Measurements from ENCODE around the gene INTS2. TPM values are rescaled to one million over a fixed set of nuclear protein-coding genes. Genes with fewer than 3 reads are reported as not detected.

Gene INTS2
- total RNA-seq, 1 experiment from 2014 or later, result 26.3 TPM

GRCh38 chr17:61869138-61869537 is 58.6 kb downstream of the INTS2 start:
- CTCF ChIA-PET, result no interaction called here

GRCh38 chr17:61868074-61868473 is 59.7 kb downstream of the INTS2 start:
- BruUV-seq (replicated peaks), result no TSS peak
- no peak for TF ChIP-seq EZH2 (IDR thresholded peaks at IDR 0.05; ENCODE audit: borderline replicate concordance, low read depth, low read length, poor library complexity, severe bottlenecking)
- TF ChIP-seq, protein P1, sequence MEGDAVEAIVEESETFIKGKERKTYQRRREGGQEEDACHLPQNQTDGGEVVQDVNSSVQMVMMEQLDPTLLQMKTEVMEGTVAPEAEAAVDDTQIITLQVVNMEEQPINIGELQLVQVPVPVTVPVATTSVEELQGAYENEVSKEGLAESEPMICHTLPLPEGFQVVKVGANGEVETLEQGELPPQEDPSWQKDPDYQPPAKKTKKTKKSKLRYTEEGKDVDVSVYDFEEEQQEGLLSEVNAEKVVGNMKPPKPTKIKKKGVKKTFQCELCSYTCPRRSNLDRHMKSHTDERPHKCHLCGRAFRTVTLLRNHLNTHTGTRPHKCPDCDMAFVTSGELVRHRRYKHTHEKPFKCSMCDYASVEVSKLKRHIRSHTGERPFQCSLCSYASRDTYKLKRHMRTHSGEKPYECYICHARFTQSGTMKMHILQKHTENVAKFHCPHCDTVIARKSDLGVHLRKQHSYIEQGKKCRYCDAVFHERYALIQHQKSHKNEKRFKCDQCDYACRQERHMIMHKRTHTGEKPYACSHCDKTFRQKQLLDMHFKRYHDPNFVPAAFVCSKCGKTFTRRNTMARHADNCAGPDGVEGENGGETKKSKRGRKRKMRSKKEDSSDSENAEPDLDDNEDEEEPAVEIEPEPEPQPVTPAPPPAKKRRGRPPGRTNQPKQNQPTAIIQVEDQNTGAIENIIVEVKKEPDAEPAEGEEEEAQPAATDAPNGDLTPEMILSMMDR (conservative IDR thresholded peaks at IDR 0.05; ENCODE audit: low read depth, low read length), result no peak
- H3K4me3 ChIP-seq (ENCODE audit: low read depth, low read length, poor library complexity, severe bottlenecking), result no peak overlapping the region
- intact Hi-C loops (cut with micrococcal nuclease; ENCODE audit: unreplicated experiment), result no loop called here
- H3K36me3 ChIP-seq (ENCODE audit: insufficient read depth, low read length, poor library complexity, severe bottlenecking), result peaks cover 63% of the 10 kb centered on the region
- peaks cover 5% of the 10 kb centered on the region for H3K4me1 ChIP-seq (ENCODE audit: insufficient read depth, low read length, poor library complexity, severe bottlenecking)
- H3K27ac ChIP-seq (ENCODE audit: low read depth, low read length, poor library complexity, severe bottlenecking), result no peak overlapping the region
- CTCF ChIA-PET, result no interaction called here
- DNase-seq (ENCODE audit: low spot score), result no peak
- H3K27me3 ChIP-seq (replicated peaks; ENCODE audit: insufficient read depth, low read depth, low read length, poor library complexity), result no peaks in the 10 kb centered on the region
- POLR2A ChIA-PET (ENCODE audit: low non-redundant PET), result no interaction called here
- H3K9me3 ChIP-seq (ENCODE audit: low read depth, low read length, poor library complexity, severe bottlenecking), result no peaks in the 10 kb centered on the region

More at GRCh38 chr17:61869138-61869537, 58.6 kb downstream of the INTS2 start:
- H3K27me3 ChIP-seq (replicated peaks; ENCODE audit: insufficient read depth, low read depth, low read length, poor library complexity), result no peaks in the 10 kb centered on the region
- H3K36me3 ChIP-seq (ENCODE audit: insufficient read depth, low read length, poor library complexity, severe bottlenecking), result peaks cover 63% of the 10 kb centered on the region
- H3K4me1 ChIP-seq (ENCODE audit: insufficient read depth, low read length, poor library complexity, severe bottlenecking), result peaks cover 3% of the 10 kb centered on the region
- intact Hi-C loops (cut with micrococcal nuclease; ENCODE audit: unreplicated experiment), result no loop called here
- no peak overlapping the region for H3K27ac ChIP-seq (ENCODE audit: low read depth, low read length, poor library complexity, severe bottlenecking)
- no TSS peak for BruUV-seq (replicated peaks)
- no peak overlapping the region for H3K4me3 ChIP-seq (ENCODE audit: low read depth, low read length, poor library complexity, severe bottlenecking)
- no peaks in the 10 kb centered on the region for H3K9me3 ChIP-seq (ENCODE audit: low read depth, low read length, poor library complexity, severe bottlenecking)
- POLR2A ChIA-PET (ENCODE audit: low non-redundant PET), result no interaction called here
- no peak for DNase-seq (ENCODE audit: low spot score)
- TF ChIP-seq EZH2 (IDR thresholded peaks at IDR 0.05; ENCODE audit: borderline replicate concordance, low read depth, low read length, poor library complexity, severe bottlenecking), result no peak
- TF ChIP-seq, protein P1 (conservative IDR thresholded peaks at IDR 0.05; ENCODE audit: low read depth, low read length), result no peak

GRCh38 chr17:61867033-61867432 is 60.7 kb downstream of the INTS2 start:
- no peak for TF ChIP-seq EZH2 (IDR thresholded peaks at IDR 0.05; ENCODE audit: borderline replicate concordance, low read depth, low read length, poor library complexity, severe bottlenecking)
- TF ChIP-seq, protein P1 (conservative IDR thresholded peaks at IDR 0.05; ENCODE audit: low read depth, low read length), result no peak
- no peak overlapping the region for H3K4me3 ChIP-seq (ENCODE audit: low read depth, low read length, poor library complexity, severe bottlenecking)
- no peak for DNase-seq (ENCODE audit: low spot score)
- CTCF ChIA-PET, result no interaction called here
- intact Hi-C loops (cut with micrococcal nuclease; ENCODE audit: unreplicated experiment), result no loop called here
- H3K36me3 ChIP-seq (ENCODE audit: insufficient read depth, low read length, poor library complexity, severe bottlenecking), result peaks cover 54% of the 10 kb centered on the region
- peaks cover 5% of the 10 kb centered on the region for H3K4me1 ChIP-seq (ENCODE audit: insufficient read depth, low read length, poor library complexity, severe bottlenecking)
- no TSS peak for BruUV-seq (replicated peaks)
- H3K27ac ChIP-seq (ENCODE audit: low read depth, low read length, poor library complexity, severe bottlenecking), result no peak overlapping the region
- POLR2A ChIA-PET (ENCODE audit: low non-redundant PET), result no interaction called here
- H3K9me3 ChIP-seq (ENCODE audit: low read depth, low read length, poor library complexity, severe bottlenecking), result no peaks in the 10 kb centered on the region
- no peaks in the 10 kb centered on the region for H3K27me3 ChIP-seq (replicated peaks; ENCODE audit: insufficient read depth, low read depth, low read length, poor library complexity)
